B cell (primary cell): ENCODE data around the gene NHERF2.

ENCODE experiments used
- EZH2 ChIP-seq: IDR thresholded peaks from 2 replicates; pipeline ENCODE4 v1.6.1; 2012; ENCODE audit warnings: borderline replicate concordance, low read depth, mild to moderate bottlenecking, moderate library complexity, low read length; ENCODE audit not compliant: insufficient read depth, poor library complexity, severe bottlenecking
- TF ChIP-seq, protein P1 (sequence below): fragments of 200-600 bp; IDR thresholded peaks from one replicate; pipeline ENCODE4 v1.8.0; 2022; ENCODE audit warnings: antibody characterized with exemption, mild to moderate bottlenecking

DNA sequence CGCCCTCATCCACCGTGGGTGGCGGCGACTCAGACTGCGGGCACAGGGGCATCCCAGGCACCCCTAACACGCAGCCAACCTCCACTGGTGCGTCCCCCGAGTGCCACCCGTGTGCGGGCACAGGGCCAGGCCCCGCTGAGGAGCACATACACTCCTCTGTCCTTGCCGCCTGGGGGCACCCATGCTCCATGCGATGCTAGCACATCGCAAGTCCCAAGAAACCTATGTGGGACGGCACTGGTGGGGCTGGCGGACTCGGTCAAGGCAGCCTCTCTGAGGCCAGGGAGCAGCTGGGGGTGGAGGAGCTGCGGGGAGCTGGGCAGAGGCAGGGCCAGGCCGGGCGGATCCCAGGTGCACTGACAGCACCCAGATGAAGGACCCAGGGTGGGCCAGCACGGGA, 21.1 kb upstream of the NHERF2 start:
- TF ChIP-seq, protein P1, sequence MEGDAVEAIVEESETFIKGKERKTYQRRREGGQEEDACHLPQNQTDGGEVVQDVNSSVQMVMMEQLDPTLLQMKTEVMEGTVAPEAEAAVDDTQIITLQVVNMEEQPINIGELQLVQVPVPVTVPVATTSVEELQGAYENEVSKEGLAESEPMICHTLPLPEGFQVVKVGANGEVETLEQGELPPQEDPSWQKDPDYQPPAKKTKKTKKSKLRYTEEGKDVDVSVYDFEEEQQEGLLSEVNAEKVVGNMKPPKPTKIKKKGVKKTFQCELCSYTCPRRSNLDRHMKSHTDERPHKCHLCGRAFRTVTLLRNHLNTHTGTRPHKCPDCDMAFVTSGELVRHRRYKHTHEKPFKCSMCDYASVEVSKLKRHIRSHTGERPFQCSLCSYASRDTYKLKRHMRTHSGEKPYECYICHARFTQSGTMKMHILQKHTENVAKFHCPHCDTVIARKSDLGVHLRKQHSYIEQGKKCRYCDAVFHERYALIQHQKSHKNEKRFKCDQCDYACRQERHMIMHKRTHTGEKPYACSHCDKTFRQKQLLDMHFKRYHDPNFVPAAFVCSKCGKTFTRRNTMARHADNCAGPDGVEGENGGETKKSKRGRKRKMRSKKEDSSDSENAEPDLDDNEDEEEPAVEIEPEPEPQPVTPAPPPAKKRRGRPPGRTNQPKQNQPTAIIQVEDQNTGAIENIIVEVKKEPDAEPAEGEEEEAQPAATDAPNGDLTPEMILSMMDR: no peak
- no peak for TF ChIP-seq EZH2
